Ovary (tissue), 3 donors: ENCODE results near the gene ARVCF.

Experiments
- EP300 ChIP-seq: sonication (generic); formaldehyde crosslinking; IDR thresholded peaks from one replicate; pipeline ENCODE4 v1.6.1; 2017; ENCODE audit warnings: antibody characterized with exemption
- TF ChIP-seq, protein P1 (sequence below), 3 donors: fragments of 450-650 bp in 2 of 3; fragments of 200-600 bp in 1 of 3; IDR thresholded peaks; one replicate each; pipeline versions ENCODE4 v1.5.1 to v1.8.0; 2016 to 2022; ENCODE audit warnings: antibody characterized with exemption in 3 of 3, mild to moderate bottlenecking in 1 of 3
- donor health status: DM: no; HTN: no; CAD: no.

DNA sequence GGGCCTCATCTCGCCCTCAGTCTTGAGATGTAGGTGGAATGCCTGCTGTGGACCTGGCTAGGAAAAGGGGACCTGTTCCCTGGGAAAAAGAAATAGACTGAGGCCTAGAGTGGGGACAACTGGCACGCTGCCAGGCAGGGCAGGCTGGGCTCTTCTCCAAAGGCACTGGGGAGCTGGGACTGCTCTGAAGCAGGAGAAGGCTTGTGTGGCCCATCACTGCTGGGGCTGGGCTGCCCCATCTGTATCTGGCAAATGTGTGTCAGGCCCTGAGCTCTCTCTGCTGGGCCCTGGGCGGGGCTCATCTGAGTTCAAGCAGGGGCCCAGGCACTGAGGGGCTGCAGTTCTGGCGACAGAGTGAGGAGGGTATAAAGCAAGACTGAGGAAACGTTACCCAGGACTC lies 32.9 kb downstream of the ARVCF start:
- no peak for TF ChIP-seq EP300
- TF ChIP-seq, protein P1, sequence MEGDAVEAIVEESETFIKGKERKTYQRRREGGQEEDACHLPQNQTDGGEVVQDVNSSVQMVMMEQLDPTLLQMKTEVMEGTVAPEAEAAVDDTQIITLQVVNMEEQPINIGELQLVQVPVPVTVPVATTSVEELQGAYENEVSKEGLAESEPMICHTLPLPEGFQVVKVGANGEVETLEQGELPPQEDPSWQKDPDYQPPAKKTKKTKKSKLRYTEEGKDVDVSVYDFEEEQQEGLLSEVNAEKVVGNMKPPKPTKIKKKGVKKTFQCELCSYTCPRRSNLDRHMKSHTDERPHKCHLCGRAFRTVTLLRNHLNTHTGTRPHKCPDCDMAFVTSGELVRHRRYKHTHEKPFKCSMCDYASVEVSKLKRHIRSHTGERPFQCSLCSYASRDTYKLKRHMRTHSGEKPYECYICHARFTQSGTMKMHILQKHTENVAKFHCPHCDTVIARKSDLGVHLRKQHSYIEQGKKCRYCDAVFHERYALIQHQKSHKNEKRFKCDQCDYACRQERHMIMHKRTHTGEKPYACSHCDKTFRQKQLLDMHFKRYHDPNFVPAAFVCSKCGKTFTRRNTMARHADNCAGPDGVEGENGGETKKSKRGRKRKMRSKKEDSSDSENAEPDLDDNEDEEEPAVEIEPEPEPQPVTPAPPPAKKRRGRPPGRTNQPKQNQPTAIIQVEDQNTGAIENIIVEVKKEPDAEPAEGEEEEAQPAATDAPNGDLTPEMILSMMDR (IDR thresholded peaks at IDR 0.05), result no peak
